ENCODE measurements around the gene DUSP10.

Gene DUSP10

DNA sequence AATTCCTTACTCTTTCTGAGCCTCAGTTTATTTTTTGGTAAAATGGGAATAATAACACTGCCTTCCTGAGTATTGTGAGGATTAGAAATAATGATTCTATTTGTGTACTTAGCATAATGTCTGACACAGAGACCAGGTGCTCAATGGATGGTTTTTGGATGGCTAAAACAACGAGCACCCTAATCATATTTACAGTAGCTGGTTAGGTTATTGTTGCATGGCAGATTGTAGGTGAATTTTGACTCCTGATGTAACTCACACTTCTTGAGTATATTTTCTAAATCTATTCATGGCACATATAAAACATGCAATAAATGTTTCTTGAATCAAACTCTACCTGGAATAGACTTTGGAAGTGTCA is 11.9 kb upstream of the DUSP10 start:
- no peak overlapping the region for H3K4me2 ChIP-seq (ENCODE audit: low read depth, low read length, poor library complexity, severe bottlenecking)

DNA sequence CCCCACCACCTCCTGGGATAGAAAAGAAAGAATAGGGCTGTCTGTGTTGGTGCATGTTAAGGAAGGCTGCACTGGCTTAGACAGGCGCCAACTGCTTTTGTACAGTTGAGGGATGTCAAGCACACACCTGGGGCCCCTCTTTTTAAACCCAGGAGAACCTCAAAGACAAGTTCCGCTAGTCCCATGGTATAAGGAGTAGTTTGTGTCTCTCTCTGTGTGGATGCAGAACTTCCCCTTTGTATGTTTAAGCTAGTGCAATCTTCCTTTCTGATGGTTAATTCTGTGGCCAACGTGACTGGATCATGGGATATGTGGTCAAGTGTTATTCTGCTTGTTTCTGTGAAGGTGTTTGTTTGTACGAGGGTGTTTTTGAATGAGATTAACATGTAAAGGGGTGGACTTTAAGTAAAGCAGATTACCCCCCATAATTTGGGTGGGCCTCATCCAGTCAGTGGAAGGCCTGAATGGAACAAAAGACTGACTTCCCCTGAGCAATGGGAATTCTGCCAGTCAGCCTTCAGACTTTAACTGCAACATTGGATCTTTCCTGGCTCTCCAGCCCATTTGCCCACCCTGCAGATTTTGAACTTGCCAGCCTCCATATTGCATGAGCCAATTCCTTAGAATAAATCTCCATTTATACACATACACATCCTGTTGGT is 9.5 kb upstream of the DUSP10 start:
- Histone ChIP-seq H3K79me2 (ENCODE audit: insufficient read depth, low read length) (no peaks in the 10 kb centered on the region), H3K9ac (ENCODE audit: low read depth, low read length, poor library complexity, severe bottlenecking) (no peak overlapping the region), H3K4me3 (ENCODE audit: low read length, poor library complexity, severe bottlenecking) (no peak overlapping the region), H3K27me3 (ENCODE audit: insufficient read depth, low read length, poor library complexity, severe bottlenecking) (no peaks in the 10 kb centered on the region), H3K9me2 (replicated peaks; ENCODE audit: low read depth, low read length) (no peaks in the 10 kb centered on the region), H3F3A (ENCODE audit: low read depth) (no peaks in the 10 kb centered on the region), H3K36me3 (ENCODE audit: insufficient read depth, low read length) (no peaks in the 10 kb centered on the region), H3K4me1 (ENCODE audit: insufficient read depth, low read length, poor library complexity, severe bottlenecking) (no peaks in the 10 kb centered on the region), H2AFZ (ENCODE audit: low read length) (no peak overlapping the region), H3K4me2 (ENCODE audit: low read depth, low read length, poor library complexity, severe bottlenecking) (no peak overlapping the region), H4K20me1 (ENCODE audit: insufficient read depth, low read length, poor library complexity, severe bottlenecking) (no peaks in the 10 kb centered on the region), H3K9me3 (ENCODE audit: insufficient read depth, low read depth, low read length) (no peaks in the 10 kb centered on the region; the same call in 1 of the 2 replicates)
- TF ChIP-seq EZH2phosphoT487 (IDR thresholded peaks at IDR 0.05; ENCODE audit: borderline replicate concordance) (no peak), CTCF (conservative IDR thresholded peaks at IDR 0.05; ENCODE audit: low read length) (no peak)

More for the DNA sequence above, 11.9 kb upstream of the DUSP10 start:
- peaks cover 7% of the 10 kb centered on the region for H3K4me1 ChIP-seq (ENCODE audit: insufficient read depth, low read length, poor library complexity, severe bottlenecking)
- no peak overlapping the region for H3K9ac ChIP-seq (ENCODE audit: low read depth, low read length, poor library complexity, severe bottlenecking)
- no peaks in the 10 kb centered on the region for H3K27me3 ChIP-seq (ENCODE audit: insufficient read depth, low read length, poor library complexity, severe bottlenecking)
- H3K4me3 ChIP-seq (ENCODE audit: low read length, poor library complexity, severe bottlenecking), result no peak overlapping the region
- no peaks in the 10 kb centered on the region; the same call in 1 of the 2 replicates for H3K9me3 ChIP-seq (ENCODE audit: insufficient read depth, low read depth, low read length)
- H3K79me2 ChIP-seq (ENCODE audit: insufficient read depth, low read length), result no peaks in the 10 kb centered on the region
- no peaks in the 10 kb centered on the region for H4K20me1 ChIP-seq (ENCODE audit: insufficient read depth, low read length, poor library complexity, severe bottlenecking)
- no peak for TF ChIP-seq EZH2phosphoT487 (IDR thresholded peaks at IDR 0.05; ENCODE audit: borderline replicate concordance)
- TF ChIP-seq CTCF (conservative IDR thresholded peaks at IDR 0.05; ENCODE audit: low read length), result no peak
- H2AFZ ChIP-seq (ENCODE audit: low read length), result no peak overlapping the region
- H3K36me3 ChIP-seq (ENCODE audit: insufficient read depth, low read length), result no peaks in the 10 kb centered on the region
- no peaks in the 10 kb centered on the region for H3K9me2 ChIP-seq (replicated peaks; ENCODE audit: low read depth, low read length)
- no peaks in the 10 kb centered on the region for H3F3A ChIP-seq (ENCODE audit: low read depth)

DNA sequence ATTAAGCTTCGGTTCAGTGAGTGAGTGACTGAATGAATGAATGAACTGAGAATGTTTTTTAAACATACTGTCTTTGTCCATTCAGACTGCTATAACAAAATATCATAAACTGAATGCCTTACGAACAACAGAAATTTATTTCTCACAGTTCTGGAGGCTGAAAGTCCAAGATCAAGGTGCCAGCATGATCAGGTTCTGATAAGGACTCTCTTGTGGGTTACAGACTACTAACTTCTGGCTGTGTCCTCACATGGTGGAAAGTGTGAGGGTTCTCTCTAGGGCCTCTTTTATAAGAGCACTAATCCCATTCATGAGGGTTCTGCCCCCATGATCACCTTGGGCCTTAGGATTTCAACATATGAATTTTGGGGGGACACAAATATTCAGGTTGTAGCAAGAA is 7.1 kb upstream of the DUSP10 start:
- Histone ChIP-seq H3K27me3 (ENCODE audit: insufficient read depth, low read length, poor library complexity, severe bottlenecking) (no peaks in the 10 kb centered on the region), H3K79me2 (ENCODE audit: insufficient read depth, low read length) (no peaks in the 10 kb centered on the region), H4K20me1 (ENCODE audit: insufficient read depth, low read length, poor library complexity, severe bottlenecking) (no peaks in the 10 kb centered on the region), H3F3A (ENCODE audit: low read depth) (no peaks in the 10 kb centered on the region), H3K9ac (ENCODE audit: low read depth, low read length, poor library complexity, severe bottlenecking) (no peak overlapping the region), H3K4me3 (ENCODE audit: low read length, poor library complexity, severe bottlenecking) (no peak overlapping the region), H2AFZ (ENCODE audit: low read length) (no peak overlapping the region), H3K9me3 (ENCODE audit: insufficient read depth, low read depth, low read length) (no peaks in the 10 kb centered on the region; the same call in 1 of the 2 replicates), H3K4me1 (ENCODE audit: insufficient read depth, low read length, poor library complexity, severe bottlenecking) (peaks cover 9% of the 10 kb centered on the region), H3K4me2 (ENCODE audit: low read depth, low read length, poor library complexity, severe bottlenecking) (no peak overlapping the region), H3K36me3 (ENCODE audit: insufficient read depth, low read length) (no peaks in the 10 kb centered on the region), H3K9me2 (replicated peaks; ENCODE audit: low read depth, low read length) (no peaks in the 10 kb centered on the region)
- TF ChIP-seq CTCF (conservative IDR thresholded peaks at IDR 0.05; ENCODE audit: low read length) (no peak), EZH2phosphoT487 (IDR thresholded peaks at IDR 0.05; ENCODE audit: borderline replicate concordance) (no peak)
